Upper lobe of right lung (tissue), 1 donor: Measurements from ENCODE around the gene RPLP2. TPM values are rescaled to one million over a fixed set of nuclear protein-coding genes. Genes with fewer than 3 reads are reported as not detected.

ENCODE experiments used
- ATAC-seq: fragments of 200-7000 bp; cut with Tn5 transposase; one replicate; pipeline ENCODE4 v1.9.1; 2020; ENCODE audit warnings: mild to moderate bottlenecking, moderate library complexity
- DNase-seq: peaks from one replicate; pipeline ENCODE4 v3.0.0-alpha.2; 2020
- H3K27ac ChIP-seq: fragments of 200-600 bp; one replicate; pipeline ENCODE4 v1.8.0; 2022
- H3K27me3 ChIP-seq: fragments of 200-600 bp; one replicate; pipeline ENCODE4 v1.8.0; 2022; ENCODE audit warnings: mild to moderate bottlenecking
- H3K36me3 ChIP-seq: fragments of 200-600 bp; one replicate; pipeline ENCODE4 v1.8.0; 2022
- H3K4me1 ChIP-seq: fragments of 200-600 bp; one replicate; pipeline ENCODE4 v1.8.0; 2022
- H3K4me3 ChIP-seq: fragments of 200-600 bp; one replicate; pipeline ENCODE4 v1.8.0; 2022; ENCODE audit warnings: mild to moderate bottlenecking
- H3K9me3 ChIP-seq: fragments of 200-600 bp; one replicate; pipeline ENCODE4 v1.8.0; 2022
- CTCF ChIP-seq: fragments of 200-600 bp; IDR thresholded peaks from one replicate; pipeline ENCODE4 v1.8.0; 2022; ENCODE audit warnings: antibody characterized with exemption
- intact Hi-C: fragments of 100-400 bp; cut with DNase I; formaldehyde crosslinking; loops from one replicate; pipeline ENCODE4 v1.11.0; 2022
- total RNA-seq: library from RNA; stranded (reverse); fragmentation: NEBNext Ultra II Directional; extraction: Animal tissue kit (Norgen Biotek cat#: 25700); gene quantifications from one replicate; pipeline ENCODE4 v1.2.1, GENCODE V29; 2021
- donor health status: DM: no; HTN: yes; CAD: no; lungs with severe emphysema.

The RPLP2 gene
- total RNA-seq, 1 donor from 2014 or later = 1,548 TPM

GRCh38 chr11:801097-801780, 8.5 kb upstream of the RPLP2 start:
- Histone ChIP-seq H3K27ac (no peak overlapping the region), H3K9me3 (no peaks in the 10 kb centered on the region), H3K4me3 (no peak overlapping the region), H3K36me3 (no peaks in the 10 kb centered on the region), H3K4me1 (peaks cover 26% of the 10 kb centered on the region), H3K27me3 (no peaks in the 10 kb centered on the region)
- intact Hi-C loops = no loop called here
- DNase-seq = no peak
- no peak for ATAC-seq
- TF ChIP-seq CTCF = no peak

GRCh38 chr11:802018-802617, 7.6 kb upstream of the RPLP2 start:
- H3K27ac ChIP-seq = no peak overlapping the region
- ATAC-seq (no peak), DNase-seq (no peak)
- no peaks in the 10 kb centered on the region for H3K36me3 ChIP-seq
- peaks cover 17% of the 10 kb centered on the region for H3K4me1 ChIP-seq
- no peaks in the 10 kb centered on the region for H3K9me3 ChIP-seq
- intact Hi-C loops = no loop called here
- H3K27me3 ChIP-seq = no peaks in the 10 kb centered on the region
- no peak for TF ChIP-seq CTCF
- no peak overlapping the region for H3K4me3 ChIP-seq

GRCh38 chr11:802693-803466, 6.9 kb upstream of the RPLP2 start:
- Histone ChIP-seq H3K4me3 (no peak overlapping the region), H3K27ac (no peak overlapping the region), H3K36me3 (no peaks in the 10 kb centered on the region), H3K27me3 (no peaks in the 10 kb centered on the region), H3K4me1 (peaks cover 15% of the 10 kb centered on the region), H3K9me3 (no peaks in the 10 kb centered on the region)
- TF ChIP-seq CTCF = no peak
- intact Hi-C loops = no loop called here
- ATAC-seq (no peak), DNase-seq (no peak)

- Histone ChIP-seq H3K4me3 (no peak overlapping the region), H3K27me3 (no peaks in the 10 kb centered on the region), H3K36me3 (no peaks in the 10 kb centered on the region), H3K4me1 (peaks cover 19% of the 10 kb centered on the region), H3K27ac (no peak overlapping the region), H3K9me3 (no peaks in the 10 kb centered on the region)
- ATAC-seq (no peak), DNase-seq (no peak)
- no peak for TF ChIP-seq CTCF
- intact Hi-C loops = no loop called here
Observed at GRCh38 chr11:803467-803742, 6.4 kb upstream of the RPLP2 start.

- Histone ChIP-seq H3K4me1 (peaks cover 23% of the 10 kb centered on the region), H3K9me3 (no peaks in the 10 kb centered on the region), H3K36me3 (no peaks in the 10 kb centered on the region), H3K4me3 (peak overlapping the region; percentile 68), H3K27ac (no peak overlapping the region), H3K27me3 (no peaks in the 10 kb centered on the region)
- TF ChIP-seq CTCF = no peak
- no peak for ATAC-seq
- no peak for DNase-seq
- intact Hi-C loops = no loop called here
Observed at GRCh38 chr11:803770-804598, 5.8 kb upstream of the RPLP2 start.
